WTC11 (cell line): ENCODE data around the gene VCAN. TPM values are rescaled to one million over a fixed set of nuclear protein-coding genes. Genes with fewer than 3 reads are reported as not detected.

Source experiments
- ATAC-seq: fragments of 200-7000 bp; cut with Tn5 transposase; 2 replicates; pipeline ENCODE4 v1.10.0; 2021; ENCODE audit warnings: mild to moderate bottlenecking, moderate library complexity
- CTCF ChIA-PET: fragments of 300-600 bp; sonication (Branson Sonifier 250); formaldehyde crosslinking; loops from one replicate; lab custom pipeline; 2021; ENCODE audit warnings: antibody characterized with exemption; lab: Charles Lee
- POLR2A ChIA-PET: fragments of 350-600 bp; sonication (Branson Sonifier 250); formaldehyde crosslinking; loops from one replicate; lab custom pipeline; 2021; ENCODE audit warnings: antibody characterized with exemption; lab: Charles Lee
- DNase-seq: peaks from one replicate; pipeline ENCODE4 v3.0.0; 2021; ENCODE audit warnings: low spot score
- H3K27ac Mint-ChIP-seq: 2 replicates; pipeline ENCODE4 v1.8.0; 2021; ENCODE audit warnings: mixed read lengths
- H3K27me3 Mint-ChIP-seq: 2 replicates; pipeline ENCODE4 v1.8.0; 2021; ENCODE audit warnings: low read depth, mild to moderate bottlenecking, moderate library complexity, mixed read lengths
- H3K36me3 Mint-ChIP-seq: 2 replicates; pipeline ENCODE4 v1.8.0; 2021; ENCODE audit warnings: mixed read lengths
- H3K4me1 Mint-ChIP-seq: 2 replicates; pipeline ENCODE4 v1.8.0; 2022; ENCODE audit warnings: mixed read lengths
- H3K4me3 Mint-ChIP-seq: 2 replicates; pipeline ENCODE4 v1.8.0; 2021; ENCODE audit warnings: mild to moderate bottlenecking, moderate library complexity, mixed read lengths
- H3K9me3 Mint-ChIP-seq: 2 replicates; pipeline ENCODE4 v1.8.0; 2021; ENCODE audit warnings: mixed read lengths
- CBFB ChIP-seq: sonication (generic); formaldehyde crosslinking; IDR thresholded peaks from 2 replicates; pipeline ENCODE4 v1.8.1; 2022; ENCODE audit warnings: mild to moderate bottlenecking, low read depth, missing genetic modification reagents
- CREM ChIP-seq: sonication (generic); formaldehyde crosslinking; IDR thresholded peaks from 2 replicates; pipeline ENCODE4 v1.8.1; 2022; ENCODE audit warnings: mild to moderate bottlenecking, missing genetic modification reagents, moderate library complexity
- ELF4 ChIP-seq: sonication (generic); formaldehyde crosslinking; IDR thresholded peaks from 2 replicates; pipeline ENCODE4 v1.8.1; 2022; ENCODE audit warnings: low read depth, mild to moderate bottlenecking, moderate library complexity, missing genetic modification reagents
- GRHL2 ChIP-seq: fragments of 250-450 bp; sonication (Bioruptor Pico); IDR thresholded peaks from 2 replicates; pipeline ENCODE4 v1.8.0; 2022; ENCODE audit warnings: mild to moderate bottlenecking, moderate library complexity; ENCODE audit not compliant: insufficient replicate concordance, severe bottlenecking
- GTF2I ChIP-seq: fragments of 250-450 bp; sonication (Bioruptor Pico); conservative IDR thresholded peaks from 2 replicates; pipeline ENCODE4 v1.4.0; 2021; ENCODE audit warnings: mild to moderate bottlenecking
- IRF1 ChIP-seq: sonication (generic); formaldehyde crosslinking; IDR thresholded peaks from 2 replicates; pipeline ENCODE4 v1.8.0; 2023; ENCODE audit warnings: missing genetic modification reagents
- JUN ChIP-seq: sonication (generic); formaldehyde crosslinking; IDR thresholded peaks from 2 replicates; pipeline ENCODE4 v1.8.0; 2023; ENCODE audit warnings: mild to moderate bottlenecking, missing genetic modification reagents
- MYBL2 ChIP-seq: sonication (generic); formaldehyde crosslinking; IDR thresholded peaks from 2 replicates; pipeline ENCODE4 v1.8.1; 2023; ENCODE audit warnings: mild to moderate bottlenecking, moderate library complexity, missing genetic modification reagents
- NFE2L1 ChIP-seq: sonication (generic); formaldehyde crosslinking; IDR thresholded peaks from 2 replicates; pipeline ENCODE4 v1.8.1; 2023; ENCODE audit warnings: missing genetic modification reagents
- NR1H2 ChIP-seq: sonication (generic); formaldehyde crosslinking; IDR thresholded peaks from 2 replicates; pipeline ENCODE4 v1.9.0; 2021; ENCODE audit warnings: mild to moderate bottlenecking, moderate library complexity, missing genetic modification reagents
- NR3C1 ChIP-seq: sonication (generic); formaldehyde crosslinking; conservative IDR thresholded peaks from 2 replicates; pipeline ENCODE4 v1.8.1; 2023; ENCODE audit warnings: low read depth, mild to moderate bottlenecking, missing genetic modification reagents
- RORB ChIP-seq: fragments of 250-450 bp; sonication (Bioruptor Pico); IDR thresholded peaks from 2 replicates; pipeline ENCODE4 v1.9.0; 2021; ENCODE audit warnings: mild to moderate bottlenecking
- SMAD3 ChIP-seq: sonication (generic); formaldehyde crosslinking; IDR thresholded peaks from 2 replicates; pipeline ENCODE4 v1.8.0; 2022; ENCODE audit warnings: missing genetic modification reagents, mild to moderate bottlenecking, borderline replicate concordance
- USF1 ChIP-seq: sonication (generic); formaldehyde crosslinking; IDR thresholded peaks from 2 replicates; pipeline ENCODE4 v1.8.0; 2022; ENCODE audit warnings: mild to moderate bottlenecking, missing genetic modification reagents
- ZNF396 ChIP-seq: fragments of 250-450 bp; sonication (Bioruptor Pico); IDR thresholded peaks from 2 replicates; pipeline ENCODE4 v1.8.0; 2021; ENCODE audit warnings: mild to moderate bottlenecking, moderate library complexity, borderline replicate concordance
- ZNF423 ChIP-seq: fragments of 250-450 bp; sonication (Bioruptor Pico); IDR thresholded peaks from 2 replicates; pipeline ENCODE4 v2.1.2; 2022; ENCODE audit warnings: mild to moderate bottlenecking, moderate library complexity
- total RNA-seq: library from RNA; stranded (reverse); gene quantifications from 3 replicates; pipeline ENCODE4 v1.2.3, GENCODE V29; 2021
- TF ChIP-seq, protein P1 (sequence below): sonication (generic); formaldehyde crosslinking; IDR thresholded peaks from 2 replicates; pipeline ENCODE4 v1.8.0; 2023; ENCODE audit warnings: missing genetic modification reagents, mild to moderate bottlenecking, borderline replicate concordance
- TF ChIP-seq, protein P2 (sequence below): sonication (generic); formaldehyde crosslinking; IDR thresholded peaks from 2 replicates; pipeline ENCODE4 v1.8.1; 2023; ENCODE audit warnings: mild to moderate bottlenecking, moderate library complexity, missing genetic modification reagents
- TF ChIP-seq, protein P3 (sequence below): fragments of 250-450 bp; sonication (Bioruptor Pico); IDR thresholded peaks from 2 replicates; pipeline ENCODE4 v2.1.2; 2022; ENCODE audit warnings: mild to moderate bottlenecking, moderate library complexity
- TF ChIP-seq, protein P4 (sequence below): fragments of 250-450 bp; sonication (Bioruptor Pico); IDR thresholded peaks from 2 replicates; pipeline ENCODE4 v1.9.0; 2021; ENCODE audit warnings: mild to moderate bottlenecking
- TF ChIP-seq, protein P5 (sequence below): sonication (generic); formaldehyde crosslinking; IDR thresholded peaks from 2 replicates; pipeline ENCODE4 v1.8.0; 2022; ENCODE audit warnings: mild to moderate bottlenecking, missing genetic modification reagents
- TF ChIP-seq, protein P6 (sequence below): sonication (generic); formaldehyde crosslinking; IDR thresholded peaks from 2 replicates; pipeline ENCODE4 v1.8.1; 2022; ENCODE audit warnings: low read depth, missing genetic modification reagents, borderline replicate concordance
- TF ChIP-seq, protein P7 (sequence below): fragments of 200-600 bp; IDR thresholded peaks from 2 replicates; pipeline ENCODE4 v1.8.0; 2022; ENCODE audit warnings: antibody characterized with exemption

Gene VCAN
- total RNA-seq, 1 experiment from 2014 or later = 276 TPM

DNA sequence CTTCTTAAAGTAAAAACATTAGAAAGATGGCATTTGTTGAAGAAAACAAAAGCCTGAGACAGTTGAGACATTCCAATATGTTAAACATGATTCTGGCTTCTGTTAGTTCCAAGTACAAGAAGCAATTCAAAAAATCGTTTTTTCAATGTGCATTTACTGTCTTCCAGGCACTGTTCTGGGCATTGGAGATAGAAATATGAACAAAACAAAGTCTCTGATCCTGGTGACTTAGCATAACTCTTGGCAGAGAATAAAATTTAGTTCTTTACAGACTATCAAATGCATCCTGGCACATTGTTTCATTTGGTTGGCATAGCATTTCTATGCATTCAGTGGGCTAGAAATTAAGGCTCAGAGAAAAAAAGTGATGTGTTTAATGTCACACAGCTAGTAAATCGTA, 77.5 kb downstream of the VCAN start (continued):
- TF ChIP-seq, protein P1, sequence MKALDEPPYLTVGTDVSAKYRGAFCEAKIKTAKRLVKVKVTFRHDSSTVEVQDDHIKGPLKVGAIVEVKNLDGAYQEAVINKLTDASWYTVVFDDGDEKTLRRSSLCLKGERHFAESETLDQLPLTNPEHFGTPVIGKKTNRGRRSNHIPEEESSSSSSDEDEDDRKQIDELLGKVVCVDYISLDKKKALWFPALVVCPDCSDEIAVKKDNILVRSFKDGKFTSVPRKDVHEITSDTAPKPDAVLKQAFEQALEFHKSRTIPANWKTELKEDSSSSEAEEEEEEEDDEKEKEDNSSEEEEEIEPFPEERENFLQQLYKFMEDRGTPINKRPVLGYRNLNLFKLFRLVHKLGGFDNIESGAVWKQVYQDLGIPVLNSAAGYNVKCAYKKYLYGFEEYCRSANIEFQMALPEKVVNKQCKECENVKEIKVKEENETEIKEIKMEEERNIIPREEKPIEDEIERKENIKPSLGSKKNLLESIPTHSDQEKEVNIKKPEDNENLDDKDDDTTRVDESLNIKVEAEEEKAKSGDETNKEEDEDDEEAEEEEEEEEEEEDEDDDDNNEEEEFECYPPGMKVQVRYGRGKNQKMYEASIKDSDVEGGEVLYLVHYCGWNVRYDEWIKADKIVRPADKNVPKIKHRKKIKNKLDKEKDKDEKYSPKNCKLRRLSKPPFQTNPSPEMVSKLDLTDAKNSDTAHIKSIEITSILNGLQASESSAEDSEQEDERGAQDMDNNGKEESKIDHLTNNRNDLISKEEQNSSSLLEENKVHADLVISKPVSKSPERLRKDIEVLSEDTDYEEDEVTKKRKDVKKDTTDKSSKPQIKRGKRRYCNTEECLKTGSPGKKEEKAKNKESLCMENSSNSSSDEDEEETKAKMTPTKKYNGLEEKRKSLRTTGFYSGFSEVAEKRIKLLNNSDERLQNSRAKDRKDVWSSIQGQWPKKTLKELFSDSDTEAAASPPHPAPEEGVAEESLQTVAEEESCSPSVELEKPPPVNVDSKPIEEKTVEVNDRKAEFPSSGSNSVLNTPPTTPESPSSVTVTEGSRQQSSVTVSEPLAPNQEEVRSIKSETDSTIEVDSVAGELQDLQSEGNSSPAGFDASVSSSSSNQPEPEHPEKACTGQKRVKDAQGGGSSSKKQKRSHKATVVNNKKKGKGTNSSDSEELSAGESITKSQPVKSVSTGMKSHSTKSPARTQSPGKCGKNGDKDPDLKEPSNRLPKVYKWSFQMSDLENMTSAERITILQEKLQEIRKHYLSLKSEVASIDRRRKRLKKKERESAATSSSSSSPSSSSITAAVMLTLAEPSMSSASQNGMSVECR (CRISPR knock-in tag) = no peak
- no peak for TF ChIP-seq JUN (CRISPR knock-in tag)
- no peak for TF ChIP-seq ELF4 (CRISPR knock-in tag)
- TF ChIP-seq SMAD3 (CRISPR knock-in tag) = no peak
- TF ChIP-seq, protein P2, sequence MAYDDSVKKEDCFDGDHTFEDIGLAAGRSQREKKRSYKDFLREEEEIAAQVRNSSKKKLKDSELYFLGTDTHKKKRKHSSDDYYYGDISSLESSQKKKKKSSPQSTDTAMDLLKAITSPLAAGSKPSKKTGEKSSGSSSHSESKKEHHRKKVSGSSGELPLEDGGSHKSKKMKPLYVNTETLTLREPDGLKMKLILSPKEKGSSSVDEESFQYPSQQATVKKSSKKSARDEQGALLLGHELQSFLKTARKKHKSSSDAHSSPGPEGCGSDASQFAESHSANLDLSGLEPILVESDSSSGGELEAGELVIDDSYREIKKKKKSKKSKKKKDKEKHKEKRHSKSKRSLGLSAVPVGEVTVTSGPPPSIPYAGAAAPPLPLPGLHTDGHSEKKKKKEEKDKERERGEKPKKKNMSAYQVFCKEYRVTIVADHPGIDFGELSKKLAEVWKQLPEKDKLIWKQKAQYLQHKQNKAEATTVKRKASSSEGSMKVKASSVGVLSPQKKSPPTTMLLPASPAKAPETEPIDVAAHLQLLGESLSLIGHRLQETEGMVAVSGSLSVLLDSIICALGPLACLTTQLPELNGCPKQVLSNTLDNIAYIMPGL (CRISPR knock-in tag) = no peak
- no peak for TF ChIP-seq GTF2I (CRISPR knock-in tag)
- TF ChIP-seq GRHL2 (CRISPR knock-in tag) = no peak
- TF ChIP-seq ZNF396 (CRISPR knock-in tag) = no peak
- TF ChIP-seq NR3C1 = no peak
- TF ChIP-seq, protein P3, sequence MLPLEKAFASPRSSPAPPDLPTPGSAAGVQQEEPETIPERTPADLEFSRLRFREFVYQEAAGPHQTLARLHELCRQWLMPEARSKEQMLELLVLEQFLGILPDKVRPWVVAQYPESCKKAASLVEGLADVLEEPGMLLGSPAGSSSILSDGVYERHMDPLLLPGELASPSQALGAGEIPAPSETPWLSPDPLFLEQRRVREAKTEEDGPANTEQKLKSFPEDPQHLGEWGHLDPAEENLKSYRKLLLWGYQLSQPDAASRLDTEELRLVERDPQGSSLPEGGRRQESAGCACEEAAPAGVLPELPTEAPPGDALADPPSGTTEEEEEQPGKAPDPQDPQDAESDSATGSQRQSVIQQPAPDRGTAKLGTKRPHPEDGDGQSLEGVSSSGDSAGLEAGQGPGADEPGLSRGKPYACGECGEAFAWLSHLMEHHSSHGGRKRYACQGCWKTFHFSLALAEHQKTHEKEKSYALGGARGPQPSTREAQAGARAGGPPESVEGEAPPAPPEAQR (CRISPR knock-in tag) = no peak
- no peak for TF ChIP-seq RORB (CRISPR knock-in tag)
- no peak for TF ChIP-seq CBFB (CRISPR knock-in tag)
- TF ChIP-seq CREM (CRISPR knock-in tag) = no peak
- TF ChIP-seq, protein P4, sequence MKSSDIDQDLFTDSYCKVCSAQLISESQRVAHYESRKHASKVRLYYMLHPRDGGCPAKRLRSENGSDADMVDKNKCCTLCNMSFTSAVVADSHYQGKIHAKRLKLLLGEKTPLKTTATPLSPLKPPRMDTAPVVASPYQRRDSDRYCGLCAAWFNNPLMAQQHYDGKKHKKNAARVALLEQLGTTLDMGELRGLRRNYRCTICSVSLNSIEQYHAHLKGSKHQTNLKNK (CRISPR knock-in tag) = no peak

DNA sequence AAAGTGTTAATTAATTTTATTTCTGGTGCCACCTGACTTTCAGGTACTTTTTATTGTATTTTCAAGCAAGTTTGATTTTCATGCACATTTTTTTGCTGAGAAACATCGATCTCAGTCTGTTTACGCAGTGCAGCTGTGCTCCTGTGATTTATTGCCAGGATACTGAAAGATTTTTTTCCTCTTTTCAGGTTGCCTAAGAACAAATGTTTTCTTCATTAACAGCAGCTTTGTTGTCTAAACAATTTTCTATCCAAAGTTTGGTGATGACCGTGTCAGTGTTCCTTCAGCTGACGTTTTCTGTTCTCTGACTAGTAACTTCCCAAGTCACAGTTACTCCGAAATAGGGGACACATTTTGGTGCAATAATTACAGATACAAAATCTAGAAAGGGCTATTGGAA, 78.1 kb downstream of the VCAN start:
- ChIA-PET CTCF (no interaction called here), POLR2A (no interaction called here)
- Mint-ChIP-seq H3K9me3 (no peaks in the 10 kb centered on the region), H3K4me3 (no peak overlapping the region), H3K4me1 (no peaks in the 10 kb centered on the region), H3K36me3 (peaks cover 68% of the 10 kb centered on the region), H3K27ac (no peak overlapping the region), H3K27me3 (no peaks in the 10 kb centered on the region)
- no peak for DNase-seq
- no peak for ATAC-seq
- no peak for TF ChIP-seq NFE2L1
- TF ChIP-seq, protein P5, sequence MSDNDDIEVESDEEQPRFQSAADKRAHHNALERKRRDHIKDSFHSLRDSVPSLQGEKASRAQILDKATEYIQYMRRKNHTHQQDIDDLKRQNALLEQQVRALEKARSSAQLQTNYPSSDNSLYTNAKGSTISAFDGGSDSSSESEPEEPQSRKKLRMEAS (CRISPR knock-in tag) = no peak
- TF ChIP-seq, protein P6, sequence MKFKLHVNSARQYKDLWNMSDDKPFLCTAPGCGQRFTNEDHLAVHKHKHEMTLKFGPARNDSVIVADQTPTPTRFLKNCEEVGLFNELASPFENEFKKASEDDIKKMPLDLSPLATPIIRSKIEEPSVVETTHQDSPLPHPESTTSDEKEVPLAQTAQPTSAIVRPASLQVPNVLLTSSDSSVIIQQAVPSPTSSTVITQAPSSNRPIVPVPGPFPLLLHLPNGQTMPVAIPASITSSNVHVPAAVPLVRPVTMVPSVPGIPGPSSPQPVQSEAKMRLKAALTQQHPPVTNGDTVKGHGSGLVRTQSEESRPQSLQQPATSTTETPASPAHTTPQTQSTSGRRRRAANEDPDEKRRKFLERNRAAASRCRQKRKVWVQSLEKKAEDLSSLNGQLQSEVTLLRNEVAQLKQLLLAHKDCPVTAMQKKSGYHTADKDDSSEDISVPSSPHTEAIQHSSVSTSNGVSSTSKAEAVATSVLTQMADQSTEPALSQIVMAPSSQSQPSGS (CRISPR knock-in tag) = no peak
- no peak for TF ChIP-seq NR1H2 (CRISPR knock-in tag)
- no peak for TF ChIP-seq USF1 (CRISPR knock-in tag)
- TF ChIP-seq MYBL2 = no peak
- no peak for TF ChIP-seq IRF1 (CRISPR knock-in tag)
- TF ChIP-seq, protein P7, sequence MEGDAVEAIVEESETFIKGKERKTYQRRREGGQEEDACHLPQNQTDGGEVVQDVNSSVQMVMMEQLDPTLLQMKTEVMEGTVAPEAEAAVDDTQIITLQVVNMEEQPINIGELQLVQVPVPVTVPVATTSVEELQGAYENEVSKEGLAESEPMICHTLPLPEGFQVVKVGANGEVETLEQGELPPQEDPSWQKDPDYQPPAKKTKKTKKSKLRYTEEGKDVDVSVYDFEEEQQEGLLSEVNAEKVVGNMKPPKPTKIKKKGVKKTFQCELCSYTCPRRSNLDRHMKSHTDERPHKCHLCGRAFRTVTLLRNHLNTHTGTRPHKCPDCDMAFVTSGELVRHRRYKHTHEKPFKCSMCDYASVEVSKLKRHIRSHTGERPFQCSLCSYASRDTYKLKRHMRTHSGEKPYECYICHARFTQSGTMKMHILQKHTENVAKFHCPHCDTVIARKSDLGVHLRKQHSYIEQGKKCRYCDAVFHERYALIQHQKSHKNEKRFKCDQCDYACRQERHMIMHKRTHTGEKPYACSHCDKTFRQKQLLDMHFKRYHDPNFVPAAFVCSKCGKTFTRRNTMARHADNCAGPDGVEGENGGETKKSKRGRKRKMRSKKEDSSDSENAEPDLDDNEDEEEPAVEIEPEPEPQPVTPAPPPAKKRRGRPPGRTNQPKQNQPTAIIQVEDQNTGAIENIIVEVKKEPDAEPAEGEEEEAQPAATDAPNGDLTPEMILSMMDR = no peak
- no peak for TF ChIP-seq ZNF423
- no peak for TF ChIP-seq GTF2I (CRISPR knock-in tag)
